ENCODE results near the gene ALKBH4.
"Not testable (repeated sequence)": the region's sequence is repeated elsewhere in the genome, so short reads cannot be mapped to it uniquely, and the experiment has no call there.

DNA sequence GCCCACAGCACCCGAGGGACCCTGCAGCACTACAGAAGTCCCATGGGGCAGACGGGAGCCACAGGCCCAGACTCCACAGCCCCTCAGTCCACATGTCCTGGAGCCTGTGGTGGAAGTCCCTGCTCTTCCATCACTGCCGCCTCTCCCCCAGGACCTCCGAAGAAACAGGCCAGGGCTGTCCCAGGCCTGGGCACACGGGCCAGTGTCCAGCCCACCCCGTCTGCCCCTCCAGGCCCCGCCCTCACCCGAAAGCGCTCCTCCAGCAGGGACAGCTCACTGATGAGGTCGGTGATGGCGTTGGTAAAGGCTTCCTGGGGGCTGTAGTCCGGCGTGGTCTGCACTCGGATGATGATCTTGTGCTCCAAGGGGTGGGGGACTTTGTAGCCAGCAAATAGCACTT lies 9.5 kb upstream of the ALKBH4 start:
- not testable (repeated sequence) for TF ChIP-seq POLR2A (IDR thresholded peaks at IDR 0.05)
- TF ChIP-seq, protein P1, sequence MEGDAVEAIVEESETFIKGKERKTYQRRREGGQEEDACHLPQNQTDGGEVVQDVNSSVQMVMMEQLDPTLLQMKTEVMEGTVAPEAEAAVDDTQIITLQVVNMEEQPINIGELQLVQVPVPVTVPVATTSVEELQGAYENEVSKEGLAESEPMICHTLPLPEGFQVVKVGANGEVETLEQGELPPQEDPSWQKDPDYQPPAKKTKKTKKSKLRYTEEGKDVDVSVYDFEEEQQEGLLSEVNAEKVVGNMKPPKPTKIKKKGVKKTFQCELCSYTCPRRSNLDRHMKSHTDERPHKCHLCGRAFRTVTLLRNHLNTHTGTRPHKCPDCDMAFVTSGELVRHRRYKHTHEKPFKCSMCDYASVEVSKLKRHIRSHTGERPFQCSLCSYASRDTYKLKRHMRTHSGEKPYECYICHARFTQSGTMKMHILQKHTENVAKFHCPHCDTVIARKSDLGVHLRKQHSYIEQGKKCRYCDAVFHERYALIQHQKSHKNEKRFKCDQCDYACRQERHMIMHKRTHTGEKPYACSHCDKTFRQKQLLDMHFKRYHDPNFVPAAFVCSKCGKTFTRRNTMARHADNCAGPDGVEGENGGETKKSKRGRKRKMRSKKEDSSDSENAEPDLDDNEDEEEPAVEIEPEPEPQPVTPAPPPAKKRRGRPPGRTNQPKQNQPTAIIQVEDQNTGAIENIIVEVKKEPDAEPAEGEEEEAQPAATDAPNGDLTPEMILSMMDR (IDR thresholded peaks at IDR 0.05) = not testable (repeated sequence)
